Measurements from ENCODE around the gene PDAP1.

DNA sequence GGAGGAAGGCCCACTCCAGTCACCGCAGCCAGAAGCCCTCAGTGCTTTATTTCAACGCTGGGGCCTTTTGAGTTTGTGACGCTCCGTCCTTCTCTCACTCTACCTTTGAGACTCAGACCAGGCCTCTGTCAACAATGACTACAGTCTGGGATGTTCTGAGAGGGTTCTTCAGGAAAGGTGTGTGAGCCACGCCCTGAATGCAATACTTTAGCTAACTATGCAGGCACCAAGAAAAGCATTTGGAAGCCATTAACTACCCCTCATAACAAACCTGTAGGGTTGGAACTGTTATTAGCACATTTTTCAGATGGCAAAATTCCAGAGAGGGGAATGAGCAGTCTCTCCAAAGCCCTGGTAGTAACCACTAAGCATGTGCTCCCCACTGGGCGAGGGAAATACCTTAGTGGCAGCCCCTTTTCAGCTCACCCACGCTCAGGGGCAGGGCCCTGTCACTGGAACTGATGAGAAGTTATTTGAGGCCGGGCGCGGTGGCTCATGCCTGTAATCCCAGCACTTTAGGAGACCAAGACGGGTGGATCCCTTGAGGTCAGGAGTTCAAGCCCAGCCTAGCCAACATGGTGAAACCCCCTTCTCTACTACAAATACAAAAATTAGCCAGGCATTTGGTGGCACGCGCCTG lies 39.5 kb downstream of the PDAP1 start:
- TF ChIP-seq, protein P1, sequence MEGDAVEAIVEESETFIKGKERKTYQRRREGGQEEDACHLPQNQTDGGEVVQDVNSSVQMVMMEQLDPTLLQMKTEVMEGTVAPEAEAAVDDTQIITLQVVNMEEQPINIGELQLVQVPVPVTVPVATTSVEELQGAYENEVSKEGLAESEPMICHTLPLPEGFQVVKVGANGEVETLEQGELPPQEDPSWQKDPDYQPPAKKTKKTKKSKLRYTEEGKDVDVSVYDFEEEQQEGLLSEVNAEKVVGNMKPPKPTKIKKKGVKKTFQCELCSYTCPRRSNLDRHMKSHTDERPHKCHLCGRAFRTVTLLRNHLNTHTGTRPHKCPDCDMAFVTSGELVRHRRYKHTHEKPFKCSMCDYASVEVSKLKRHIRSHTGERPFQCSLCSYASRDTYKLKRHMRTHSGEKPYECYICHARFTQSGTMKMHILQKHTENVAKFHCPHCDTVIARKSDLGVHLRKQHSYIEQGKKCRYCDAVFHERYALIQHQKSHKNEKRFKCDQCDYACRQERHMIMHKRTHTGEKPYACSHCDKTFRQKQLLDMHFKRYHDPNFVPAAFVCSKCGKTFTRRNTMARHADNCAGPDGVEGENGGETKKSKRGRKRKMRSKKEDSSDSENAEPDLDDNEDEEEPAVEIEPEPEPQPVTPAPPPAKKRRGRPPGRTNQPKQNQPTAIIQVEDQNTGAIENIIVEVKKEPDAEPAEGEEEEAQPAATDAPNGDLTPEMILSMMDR (IDR thresholded peaks at IDR 0.05 in 2 of 3, conservative IDR thresholded peaks at IDR 0.05 in 1 of 3; ENCODE audit: borderline replicate concordance in 1 of 3, insufficient read depth in 1 of 3, low read depth in 2 of 3, low read length in 2 of 3): no peak
- TF ChIP-seq SP1 (IDR thresholded peaks at IDR 0.05; ENCODE audit: low read depth) (no peak), SRF (IDR thresholded peaks at IDR 0.05; ENCODE audit: low read depth) (no peak), JUND (IDR thresholded peaks at IDR 0.05) (no peak), EZH2 (IDR thresholded peaks at IDR 0.05) (no peak), YY1 (IDR thresholded peaks at IDR 0.05; ENCODE audit: extremely low read depth, insufficient replicate concordance, low read depth, low read length) (no peak), POLR2A (IDR thresholded peaks at IDR 0.05; ENCODE audit: borderline replicate concordance, extremely low read depth, insufficient read depth, insufficient read length) (no peak)
- TF ChIP-seq, protein P2, sequence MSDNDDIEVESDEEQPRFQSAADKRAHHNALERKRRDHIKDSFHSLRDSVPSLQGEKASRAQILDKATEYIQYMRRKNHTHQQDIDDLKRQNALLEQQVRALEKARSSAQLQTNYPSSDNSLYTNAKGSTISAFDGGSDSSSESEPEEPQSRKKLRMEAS (IDR thresholded peaks at IDR 0.05): no peak
